ENCODE data around the gene TMEM8B.
A peak's percentile ranks its signal among the peaks of the same experiment; 100 is the strongest.

The TMEM8B gene

GRCh38 chr9:35842020-35842745 lies 13.2 kb downstream of the TMEM8B start:
- no peak for DNase-seq

GRCh38 chr9:35842795-35843194 lies 13.8 kb downstream of the TMEM8B start:
- DNase-seq = peak in 1 of 2 donors; percentile 36

GRCh38 chr9:35844628-35845270 lies 15.7 kb downstream of the TMEM8B start:
- DNase-seq = peak; percentile 92 to 97

GRCh38 chr9:35845824-35846771 lies 17.1 kb downstream of the TMEM8B start:
- no peak for DNase-seq

GRCh38 chr9:35847792-35848572 lies 19.0 kb downstream of the TMEM8B start:
- DNase-seq = no peak

- DNase-seq = no peak
Measured at GRCh38 chr9:35852267-35852815, 23.3 kb downstream of the TMEM8B start.

GRCh38 chr9:35852876-35853865 lies 24.1 kb downstream of the TMEM8B start:
- no peak for DNase-seq

GRCh38 chr9:35854091-35854762 lies 25.2 kb downstream of the TMEM8B start:
- no peak for DNase-seq

- no peak for DNase-seq
Measured at GRCh38 chr9:35856206-35856605, 27.2 kb downstream of the TMEM8B start.

- no peak for DNase-seq
Measured at GRCh38 chr9:35856882-35857281, 27.9 kb downstream of the TMEM8B start.

GRCh38 chr9:35858458-35858857 lies 29.4 kb downstream of the TMEM8B start:
- no peak for DNase-seq

GRCh38 chr9:35859310-35859989 lies 30.4 kb downstream of the TMEM8B start:
- DNase-seq = no peak

- no peak for DNase-seq
Measured at GRCh38 chr9:35859990-35860339, 30.9 kb downstream of the TMEM8B start.

- DNase-seq = no peak
Measured at GRCh38 chr9:35861161-35861897, 32.3 kb downstream of the TMEM8B start.

GRCh38 chr9:35862328-35862727 lies 33.3 kb downstream of the TMEM8B start:
- DNase-seq = no peak

GRCh38 chr9:35863583-35863982 lies 34.6 kb downstream of the TMEM8B start:
- no peak for DNase-seq

GRCh38 chr9:35864695-35865255 lies 35.7 kb downstream of the TMEM8B start:
- DNase-seq = no peak

- DNase-seq = no peak
Measured at GRCh38 chr9:35867538-35867937, 38.5 kb downstream of the TMEM8B start.

GRCh38 chr9:35868933-35869332 lies 39.9 kb downstream of the TMEM8B start:
- no peak for DNase-seq

Measured in inflammatory macrophage (primary cell).